Smooth muscle cell of the brain vasculature (primary cell): Measurements from ENCODE around the gene NBEA.
"Not testable (repeated sequence)": the region's sequence is repeated elsewhere in the genome, so short reads cannot be mapped to it uniquely, and the experiment has no call there.

Source experiments
- DNase-seq: peaks from one replicate; pipeline ENCODE4 v3.0.0-alpha.2; 2012; ENCODE audit warnings: low read depth, low spot score

NBEA gene

DNA sequence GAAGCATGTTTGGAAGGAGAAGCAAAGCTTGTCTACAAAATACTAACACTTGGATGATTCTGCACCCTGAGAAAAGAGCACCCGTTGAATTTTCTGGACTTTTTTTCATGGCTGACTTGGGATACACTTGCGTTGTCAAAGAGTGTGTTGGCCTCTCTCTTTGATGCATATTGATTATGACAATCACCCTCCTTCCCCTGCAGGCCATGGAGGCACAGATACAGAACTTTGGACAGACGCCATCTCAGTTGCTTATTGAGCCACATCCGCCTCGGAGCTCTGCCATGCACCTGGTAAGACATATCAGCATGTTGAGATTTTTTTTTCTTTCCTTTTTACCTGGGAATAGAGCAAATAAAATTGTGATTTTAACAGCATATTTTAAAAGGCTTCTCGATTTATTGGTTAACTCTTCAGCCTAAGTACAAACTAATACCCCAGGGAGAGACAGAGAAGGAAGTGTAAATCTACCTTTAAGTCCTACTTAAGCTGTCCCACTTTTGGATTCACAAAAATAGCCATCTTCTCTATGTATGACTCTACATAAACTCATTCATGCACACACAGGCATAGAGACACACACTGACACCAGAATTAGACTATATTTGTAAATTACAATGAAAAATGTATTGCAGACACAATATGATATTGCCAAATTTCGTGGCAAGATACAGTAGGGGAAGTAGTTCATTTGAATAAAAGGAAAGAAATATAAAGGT lies 704.1 kb downstream of the NBEA start:
- no peak for DNase-seq

DNA sequence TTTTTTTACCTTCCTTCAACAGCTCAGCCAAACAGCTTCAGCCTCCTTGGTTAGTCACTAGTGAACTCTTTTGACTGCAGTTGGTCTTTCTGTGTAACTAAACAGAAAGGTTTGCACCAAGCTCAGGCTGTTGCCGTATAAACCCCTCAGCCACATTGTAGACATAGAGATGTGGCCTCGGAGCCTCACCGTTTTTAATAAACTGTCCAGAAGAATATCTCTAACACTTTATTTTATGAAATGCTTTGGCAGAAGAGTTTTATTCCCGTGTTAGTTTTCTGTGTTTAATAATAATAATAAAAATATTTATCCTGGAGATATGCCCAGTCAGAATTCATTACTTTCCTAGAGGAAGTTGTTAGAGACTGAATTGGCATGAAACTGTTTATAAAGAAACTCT lies 706.1 kb downstream of the NBEA start:
- DNase-seq: peak; percentile 15

DNA sequence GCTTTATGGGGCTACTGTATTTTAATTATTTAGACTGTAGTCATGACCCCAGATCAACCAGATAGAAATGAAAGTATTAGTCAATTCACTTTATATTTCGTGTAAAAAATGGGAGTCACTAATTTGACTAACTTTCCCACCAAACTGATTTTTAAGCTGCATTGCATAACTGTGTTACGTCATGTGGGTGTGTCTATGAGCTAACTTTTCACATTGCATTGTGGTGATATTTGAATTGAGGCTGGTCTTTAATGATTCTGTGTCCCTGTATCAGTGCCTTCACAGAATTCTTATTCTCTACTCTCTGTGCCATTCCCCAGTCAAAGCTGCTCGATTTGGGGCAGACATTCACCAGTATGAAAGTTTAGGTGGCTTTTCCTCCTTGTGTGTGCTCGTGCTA lies 707.1 kb downstream of the NBEA start:
- DNase-seq: no peak

DNA sequence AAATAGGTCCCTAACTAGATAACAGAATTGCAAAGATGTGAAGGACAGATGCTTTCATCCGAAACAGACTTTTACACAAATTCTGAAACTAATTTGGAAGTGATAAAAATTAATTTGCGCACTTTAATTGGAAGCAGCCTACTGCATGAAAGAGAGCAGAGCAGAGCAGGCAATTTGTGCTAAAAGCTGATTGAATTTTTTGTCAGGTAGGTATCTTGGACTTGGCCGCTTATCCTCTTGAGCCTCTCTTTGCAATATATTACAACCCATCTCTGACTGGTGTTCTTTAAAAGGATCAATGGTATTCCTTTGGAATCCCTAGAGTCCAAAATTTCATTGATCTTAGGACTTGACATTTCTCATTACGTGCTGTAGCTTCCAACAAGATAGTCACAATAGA lies 717.7 kb downstream of the NBEA start:
- DNase-seq: no peak

DNA sequence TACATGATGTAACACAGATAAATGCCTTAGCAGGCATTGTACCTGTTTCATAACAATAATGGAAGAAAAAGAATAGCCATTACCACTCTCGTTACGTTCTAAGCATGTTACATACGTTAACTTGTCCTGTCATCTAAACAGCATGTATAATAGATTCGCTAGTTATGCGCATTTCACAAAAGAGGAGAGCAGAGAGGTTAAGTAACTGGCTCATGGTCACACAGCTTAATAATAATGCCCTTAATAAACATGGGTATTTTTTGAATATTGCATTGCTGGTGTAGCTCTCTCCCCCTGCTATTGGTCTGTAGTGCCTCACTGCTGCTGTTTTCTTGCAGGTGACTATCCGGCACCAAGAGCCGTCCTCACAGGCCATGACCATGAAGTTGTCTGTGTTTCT lies 722.7 kb downstream of the NBEA start:
- no peak for DNase-seq

DNA sequence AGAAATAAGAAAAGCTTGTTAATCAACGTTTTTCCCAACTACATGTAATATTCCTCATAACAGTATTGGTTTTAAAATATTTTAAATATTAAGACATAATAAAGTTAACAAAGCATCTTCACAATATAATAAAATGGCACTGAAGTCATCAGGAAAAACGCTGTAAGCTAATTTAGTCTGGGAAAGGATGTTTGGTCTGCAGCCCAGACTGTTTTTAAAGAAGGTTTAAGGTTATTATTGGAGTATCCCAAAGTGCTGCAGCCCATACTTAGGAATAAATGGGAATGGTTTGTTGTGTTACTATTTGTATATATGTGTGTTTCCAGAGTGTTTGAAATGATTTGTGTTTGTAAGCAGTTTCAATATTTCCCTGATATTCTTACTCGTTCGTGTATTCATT lies 727.3 kb downstream of the NBEA start:
- no peak for DNase-seq

DNA sequence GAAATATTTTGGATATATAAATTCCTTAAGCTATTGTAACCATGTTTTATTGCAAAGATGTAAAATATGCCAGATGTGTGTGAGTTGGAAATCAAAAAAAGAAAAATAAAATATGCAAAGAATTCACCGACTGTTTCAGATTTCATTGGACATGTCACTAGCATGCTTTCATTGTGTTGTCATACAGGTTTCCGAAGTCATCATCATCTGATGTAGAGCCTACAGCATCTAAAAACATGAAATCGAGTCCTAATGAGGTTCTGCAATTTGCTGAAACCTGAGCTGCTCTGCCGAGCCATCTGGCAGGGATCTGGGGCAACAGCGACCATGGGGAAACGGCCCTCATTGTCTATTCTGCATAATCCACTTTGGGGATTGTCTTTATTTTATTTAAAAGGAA lies 730.5 kb downstream of the NBEA start:
- no peak for DNase-seq

DNA sequence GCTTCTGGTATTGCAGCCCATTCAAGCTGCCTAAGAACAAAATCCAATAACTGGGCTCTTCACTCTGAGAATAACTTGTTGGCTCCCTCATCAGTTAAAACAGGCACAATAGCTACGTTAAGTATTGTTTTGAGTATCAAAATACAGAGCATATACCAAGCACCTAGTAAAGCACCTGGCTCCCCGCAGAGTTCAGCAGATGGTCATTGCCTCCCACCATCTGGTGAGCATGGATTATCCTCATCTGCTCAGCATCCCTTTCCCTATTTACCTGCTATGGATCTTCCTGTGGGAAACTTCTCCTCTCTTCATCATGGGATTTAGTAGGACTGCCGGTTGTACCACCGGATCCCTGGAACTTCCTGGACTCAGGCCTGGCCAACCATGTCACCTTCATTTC lies 733.6 kb downstream of the NBEA start:
- no peak for DNase-seq

DNA sequence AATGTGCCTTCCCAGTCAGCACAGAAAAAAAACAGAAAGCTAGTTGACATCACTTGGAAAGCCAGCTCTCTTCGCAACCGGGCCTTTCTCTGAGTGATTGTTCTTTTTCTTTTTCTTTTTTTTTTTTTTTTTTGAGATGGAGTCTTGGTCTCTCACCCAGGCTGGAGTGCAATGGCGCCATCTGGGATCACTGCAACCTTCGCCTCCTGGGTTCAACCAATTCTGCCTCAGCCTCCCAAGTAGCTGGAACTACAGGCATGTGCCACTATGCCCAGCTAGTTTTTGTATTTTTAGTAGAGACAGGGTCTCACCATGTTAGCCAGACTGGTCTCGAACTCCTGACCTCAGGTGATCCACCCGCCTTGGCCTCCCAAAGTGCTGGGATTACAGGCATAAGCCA lies 735.8 kb downstream of the NBEA start:
- not testable (repeated sequence) for DNase-seq

DNA sequence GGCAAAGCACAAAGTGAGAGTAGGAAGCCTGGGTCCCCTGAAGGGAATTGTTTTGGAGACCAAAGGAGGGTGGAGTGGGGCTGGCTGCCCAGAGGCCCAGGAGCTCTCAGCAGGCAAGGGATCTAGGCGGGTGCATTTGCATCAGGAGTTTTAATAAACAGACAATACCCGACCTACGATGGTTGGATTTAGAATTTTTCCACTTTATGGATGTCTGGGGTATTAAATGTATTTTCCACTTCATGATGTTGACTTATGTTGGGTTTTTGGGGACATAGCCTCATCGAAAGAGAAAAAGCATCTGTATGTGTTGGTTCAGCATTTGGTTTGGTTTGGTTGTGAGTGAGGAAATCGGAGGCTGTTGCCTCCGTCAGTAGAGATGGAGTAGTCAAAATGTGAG lies 739.6 kb downstream of the NBEA start:
- no peak for DNase-seq

DNA sequence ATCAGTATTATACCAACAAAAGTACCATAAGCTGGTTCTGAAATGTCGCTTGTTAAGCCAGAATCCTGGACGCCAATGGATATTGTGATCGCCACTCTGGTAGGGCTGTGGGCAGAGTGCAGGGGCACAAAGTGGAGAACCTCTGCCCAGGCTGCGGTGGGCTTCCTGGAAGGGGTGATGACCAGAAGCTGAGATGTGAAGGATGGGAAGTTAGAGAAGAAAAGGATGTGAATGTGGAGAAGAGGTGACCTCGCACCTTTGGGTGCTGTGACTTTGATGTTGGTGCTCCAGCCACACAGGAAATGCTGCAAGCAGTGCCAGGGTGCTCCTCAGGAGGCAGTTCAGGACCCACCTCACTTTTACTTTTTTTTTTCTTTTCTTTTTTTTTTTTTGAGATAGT lies 742.4 kb downstream of the NBEA start:
- DNase-seq: no peak

DNA sequence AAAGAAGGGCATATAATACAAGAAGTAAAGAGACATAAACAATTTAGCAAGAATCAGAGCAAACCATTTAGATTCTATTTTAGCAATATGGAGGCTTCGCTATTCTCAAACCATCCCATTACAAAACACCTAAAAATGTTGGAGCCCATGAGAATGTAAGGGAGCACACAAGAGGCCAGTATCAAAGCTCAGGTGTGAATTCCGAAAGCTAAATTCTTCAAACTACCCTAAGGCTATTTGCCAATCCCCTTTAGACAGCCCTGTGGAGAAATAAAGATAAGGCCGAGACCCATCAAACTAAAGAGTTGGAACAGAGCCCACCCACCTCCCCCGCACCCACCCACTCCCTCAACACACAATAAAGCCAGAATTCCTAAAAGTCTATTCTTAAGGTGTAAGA lies 745.3 kb downstream of the NBEA start:
- no peak for DNase-seq

DNA sequence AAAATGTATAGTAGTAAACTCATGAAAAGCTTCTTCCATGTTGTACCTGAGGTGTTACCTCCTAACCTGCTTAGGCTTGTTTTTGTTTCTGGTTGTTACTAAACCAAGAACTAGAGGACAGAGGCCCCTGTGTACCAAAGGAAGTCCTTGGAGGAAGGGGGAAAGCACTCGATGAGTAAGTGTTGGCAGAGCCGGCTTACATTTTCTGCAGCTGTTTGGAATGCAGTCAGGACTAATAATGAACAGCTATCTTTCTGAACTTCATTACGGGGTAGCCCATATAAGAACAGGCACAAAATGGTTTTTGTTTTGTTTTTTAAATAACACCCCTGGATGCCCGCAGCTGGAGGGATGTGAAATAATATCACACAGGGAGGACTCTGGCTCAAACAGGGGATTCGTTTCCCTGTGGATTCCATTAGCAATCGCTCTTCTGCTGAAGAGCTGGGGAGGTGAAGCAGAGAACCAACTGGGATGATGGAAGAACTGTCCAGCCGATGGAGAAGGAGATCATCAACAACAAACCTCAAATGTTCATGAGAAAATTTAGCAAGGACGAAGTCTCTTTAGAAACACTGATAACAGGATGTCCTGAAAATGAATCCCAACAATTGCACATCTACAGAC lies 748.6 kb downstream of the NBEA start:
- no peak for DNase-seq

DNA sequence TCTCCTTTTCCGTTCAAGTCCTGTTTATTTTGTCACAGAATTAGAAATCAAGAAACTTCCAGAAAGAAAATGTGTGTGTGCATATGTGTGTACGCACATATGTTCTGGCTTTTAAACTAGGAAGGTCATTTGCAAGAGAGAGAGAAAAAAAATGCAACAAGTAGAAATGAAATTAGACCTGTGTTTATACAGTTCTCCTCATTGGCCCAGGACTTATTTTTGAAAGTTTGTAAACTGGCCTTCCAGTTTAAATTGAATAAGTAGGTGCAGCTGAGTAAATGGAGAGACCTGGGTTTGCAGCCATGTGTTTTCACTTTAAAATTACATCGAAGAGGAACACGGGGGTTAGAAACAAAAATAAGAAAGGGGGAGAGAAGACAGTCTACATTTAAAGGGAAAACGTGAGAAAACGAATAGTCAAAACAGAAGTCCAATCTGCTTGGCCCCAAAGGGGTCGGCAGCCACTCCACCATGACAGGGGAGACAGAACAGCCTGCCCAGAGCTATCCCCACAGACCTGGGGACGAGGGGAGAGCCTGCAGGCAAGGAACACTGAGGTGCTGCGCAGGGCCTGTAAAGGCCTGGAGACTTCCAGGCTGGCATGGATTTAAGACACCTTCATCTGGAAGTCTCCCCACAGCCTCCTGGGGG lies 751.2 kb downstream of the NBEA start:
- no peak for DNase-seq

DNA sequence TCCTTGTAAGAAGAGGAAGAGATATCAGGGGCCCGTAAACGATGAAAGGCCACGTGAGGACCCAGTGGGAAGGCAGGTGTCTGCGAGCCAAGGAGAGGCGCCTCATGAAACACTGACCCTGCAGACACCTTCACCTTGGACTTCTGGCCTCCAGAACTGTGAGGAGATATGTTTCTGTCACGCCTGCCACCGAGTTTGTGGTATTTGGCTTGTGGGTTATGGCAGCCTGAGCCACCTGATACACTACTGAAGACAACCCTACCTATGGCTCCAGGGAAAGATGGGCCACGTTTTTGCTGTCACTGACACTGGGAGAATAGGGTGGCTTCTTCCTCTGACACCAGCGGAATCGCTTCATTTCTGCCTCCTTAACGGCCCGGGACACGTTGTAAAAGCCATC lies 752.0 kb downstream of the NBEA start:
- no peak for DNase-seq

DNA sequence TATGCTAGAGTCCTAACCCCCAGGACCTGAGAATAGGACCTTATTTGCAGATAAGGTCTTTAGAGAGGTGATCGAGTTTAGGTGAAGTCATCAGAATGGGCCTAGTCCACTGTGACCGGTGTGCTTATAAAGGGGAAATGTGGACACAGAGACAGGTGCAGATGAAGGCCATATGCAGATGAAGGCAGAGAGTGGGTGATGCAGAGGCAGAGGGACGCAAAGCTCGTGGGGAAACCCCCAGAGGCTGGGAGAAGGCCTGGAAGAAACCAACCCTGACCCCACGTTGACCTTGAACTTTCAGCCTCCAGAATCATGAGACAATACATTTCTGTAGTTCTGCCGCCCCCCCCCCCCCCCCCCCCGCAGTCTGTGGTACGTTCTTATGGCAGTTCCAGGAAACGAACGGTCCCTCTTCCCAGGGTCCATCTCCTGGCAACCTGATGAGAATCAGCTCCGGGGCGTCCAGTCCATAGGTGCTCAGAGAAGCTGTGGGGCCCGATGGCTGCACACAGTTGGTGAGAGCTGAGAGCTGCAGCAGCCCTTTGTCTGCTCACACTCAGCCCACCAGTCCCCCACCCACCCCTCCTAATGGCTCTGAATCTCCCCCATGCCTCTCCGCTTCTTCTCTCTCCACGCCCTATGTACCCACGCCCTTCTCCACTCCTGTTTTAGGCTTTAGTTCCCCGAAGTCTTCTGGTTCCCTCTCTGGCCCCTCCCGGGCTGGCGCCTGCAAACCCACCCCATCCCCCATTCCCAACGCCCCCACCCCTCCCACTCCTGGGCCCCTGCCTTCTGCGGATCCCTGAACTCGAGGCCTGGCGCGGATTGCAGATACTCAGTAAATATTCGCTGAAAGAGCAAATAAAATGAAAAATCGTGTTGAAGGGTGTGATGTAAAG lies 752.7 kb downstream of the NBEA start:
- no peak for DNase-seq

DNA sequence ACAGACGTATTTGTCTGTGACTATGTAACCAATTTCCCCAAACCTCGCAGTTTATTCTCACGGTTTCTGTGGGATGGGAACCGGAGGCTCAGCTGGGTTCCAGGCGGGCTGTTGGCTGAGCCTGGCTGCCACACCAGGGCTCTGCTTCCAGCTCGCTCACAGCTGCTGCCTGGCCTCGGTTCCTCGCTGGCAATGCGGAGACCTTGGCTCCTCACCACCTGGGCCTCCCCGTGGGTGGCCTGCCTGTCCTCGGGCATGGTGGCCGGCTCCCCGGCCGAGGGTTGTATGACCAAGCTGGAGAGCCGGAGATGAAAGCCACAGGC lies 753.3 kb downstream of the NBEA start:
- no peak for DNase-seq

DNA sequence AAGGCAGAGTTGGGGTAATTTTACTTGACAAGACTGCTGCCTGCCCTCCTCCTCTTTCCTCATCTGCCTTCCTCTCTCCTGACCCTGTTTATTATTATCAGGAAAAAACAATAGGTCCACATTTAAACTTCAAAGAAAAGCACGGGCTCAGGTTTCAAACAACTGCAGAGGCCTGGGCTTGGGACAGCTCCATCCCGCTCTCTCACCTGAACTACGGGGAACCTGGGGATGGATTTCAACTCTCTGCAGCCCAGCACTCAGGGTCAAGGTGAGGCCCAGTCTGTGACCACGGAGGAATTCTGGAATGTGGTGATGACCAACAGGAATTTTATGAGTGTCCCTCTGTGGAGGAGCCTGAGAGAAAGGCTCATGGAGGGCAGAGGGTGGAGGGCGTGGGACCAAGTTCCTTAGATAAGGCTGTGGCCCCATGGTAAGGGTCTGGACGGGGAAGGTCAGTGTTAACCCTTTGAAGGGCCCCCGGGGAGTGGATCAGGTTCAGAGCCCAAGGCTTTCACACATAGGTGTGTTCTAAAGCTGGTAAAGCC lies 755.2 kb downstream of the NBEA start:
- no peak for DNase-seq

DNA sequence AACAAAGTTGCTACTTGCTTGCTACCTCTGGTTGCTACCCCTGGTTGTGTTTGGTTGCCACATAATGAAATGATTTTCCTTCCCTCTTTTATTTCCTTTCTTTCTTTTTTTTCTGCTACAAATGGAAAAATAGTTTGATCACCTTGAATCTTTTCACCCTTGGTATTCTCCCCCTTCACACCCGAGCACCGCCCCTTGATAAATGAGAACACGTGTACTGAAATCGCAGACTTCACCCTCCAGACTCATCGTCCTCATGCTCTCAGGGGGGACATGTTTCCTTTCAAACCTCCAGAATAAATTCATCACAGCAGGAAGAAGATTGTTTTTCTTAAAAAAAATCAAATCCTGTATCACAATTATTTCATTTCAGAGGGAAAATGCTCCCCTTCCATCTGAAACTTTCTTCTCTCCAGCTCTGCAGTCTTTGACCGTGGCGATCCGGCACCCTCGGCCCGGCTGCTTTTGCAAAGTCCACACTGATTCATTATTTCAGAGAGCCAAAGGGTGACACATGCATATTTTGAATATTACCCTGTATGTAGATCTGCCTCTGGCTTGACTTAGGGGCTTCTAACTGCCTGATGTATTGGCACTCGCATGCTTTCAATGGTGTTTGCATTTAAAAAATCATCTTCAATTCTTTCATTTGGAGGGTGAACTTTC lies 757.0 kb downstream of the NBEA start:
- DNase-seq: no peak

DNA sequence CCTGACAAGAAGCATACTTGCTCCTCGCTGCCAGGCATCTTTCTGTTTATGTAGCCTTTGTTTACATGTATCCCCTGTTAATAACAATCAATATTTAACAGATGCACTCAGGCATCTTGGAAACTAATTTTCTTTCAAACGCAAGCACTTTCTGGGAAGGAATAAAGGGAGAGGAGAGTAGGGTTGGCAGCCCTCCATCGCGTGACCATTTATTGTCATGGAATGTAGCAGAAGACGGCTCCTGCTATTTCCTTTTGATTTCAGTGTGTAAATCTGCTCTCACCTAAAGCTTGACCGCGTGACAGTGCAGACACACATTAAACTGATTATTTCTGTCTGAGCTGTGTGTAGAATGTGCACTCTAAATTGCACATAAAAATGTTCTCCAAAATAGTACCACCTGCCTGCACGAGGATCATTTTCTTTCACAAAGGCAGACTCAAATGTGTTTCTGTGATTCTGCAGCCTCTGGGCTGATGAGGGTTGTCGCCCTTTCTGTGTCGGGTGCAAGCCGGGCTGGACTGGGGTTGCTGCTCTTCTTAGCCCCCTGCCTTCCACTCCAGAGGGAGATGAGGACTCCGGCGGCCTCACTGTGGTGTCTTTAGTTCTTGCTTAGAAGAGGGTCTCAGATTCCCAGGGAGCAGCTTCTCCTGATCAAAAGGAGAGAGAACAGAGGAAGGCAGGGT lies 757.9 kb downstream of the NBEA start:
- no peak for DNase-seq

DNA sequence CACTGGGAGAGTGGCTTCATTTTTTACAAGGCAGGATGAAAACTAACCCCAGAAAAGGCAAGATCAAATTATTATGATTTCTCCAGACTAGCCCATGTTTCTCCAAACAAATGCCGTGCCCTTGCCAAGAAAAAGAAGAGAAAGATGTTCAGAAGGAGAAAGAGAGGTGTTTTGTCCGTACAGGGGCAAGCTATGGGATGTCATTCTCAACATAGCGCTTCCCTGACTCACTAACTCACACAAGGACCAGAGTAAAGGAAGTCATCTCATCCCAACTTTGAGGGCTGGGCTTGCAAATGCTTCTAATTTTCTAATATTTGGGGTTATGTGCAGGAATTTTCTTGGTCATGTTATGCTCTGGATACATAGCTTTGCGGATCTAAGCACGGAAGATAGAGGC lies 758.6 kb downstream of the NBEA start:
- DNase-seq: no peak
